Right lobe of liver (tissue), 6 donors: ENCODE measurements around the gene RNF225. TPM values are rescaled to one million over a fixed set of nuclear protein-coding genes. Genes with fewer than 3 reads are reported as not detected.

ENCODE experiments used
- ATAC-seq, 4 donors: fragments of 200-7000 bp; cut with Tn5 transposase; one replicate each; pipeline ENCODE4 v1.9.1; 2020; ENCODE audit warnings: mild to moderate bottlenecking in 4 of 4, moderate library complexity in 4 of 4
- DNase-seq, 3 donors: peaks; one replicate each; pipeline ENCODE4 v3.0.0-alpha.2; 2020
- H3K27ac ChIP-seq, 3 donors: fragments of 200-600 bp; one replicate each; pipeline ENCODE4 v1.8.0; 2022
- H3K27me3 ChIP-seq, 2 donors: fragments of 200-600 bp; one replicate each; pipeline ENCODE4 v1.8.0; 2022
- H3K36me3 ChIP-seq, 4 donors: fragments of 200-600 bp; sonication (generic) in 1 of 4; one replicate each; pipeline versions ENCODE4 v1.5.1 to v1.8.0; 2017 to 2022; ENCODE audit warnings: control low read depth in 1 of 4
- H3K4me1 ChIP-seq, 4 donors: fragments of 200-600 bp; sonication (generic) in 1 of 4; one replicate each; pipeline versions ENCODE4 v1.5.1 to v1.8.0; 2017 to 2022; ENCODE audit warnings: control low read depth in 1 of 4
- H3K4me3 ChIP-seq, 3 donors: fragments of 200-600 bp; one replicate each; pipeline ENCODE4 v1.8.0; 2022
- H3K9me3 ChIP-seq, 4 donors: fragments of 200-600 bp; sonication (generic) in 1 of 4; one replicate each; pipeline versions ENCODE4 v1.5.1 to v1.8.0; 2017 to 2022; ENCODE audit warnings: control low read depth in 1 of 4
- CTCF ChIP-seq, 4 donors: fragments of 200-600 bp in 3 of 4; fragments of 450-650 bp in 1 of 4; IDR thresholded peaks; one replicate each; pipeline versions ENCODE4 v1.5.1 to v1.8.0; 2016 to 2022; ENCODE audit warnings: antibody characterized with exemption in 4 of 4, mild to moderate bottlenecking in 2 of 4
- POLR2A ChIP-seq: fragments of 450-650 bp; IDR thresholded peaks from one replicate; pipeline ENCODE4 v1.6.1; 2017; ENCODE audit warnings: antibody characterized with exemption, mild to moderate bottlenecking
- WGBS: methylation state at CpG from one replicate; pipeline ENCODE4 v1.1.6; 2018; ENCODE audit warnings: low coverage, low lambda C conversion rate; ENCODE audit not compliant: insufficient coverage; ENCODE audit errors: missing lambda C conversion rate; 5-methylcytosine and 5-hydroxymethylcytosine counted together
- intact Hi-C, 2 donors: fragments of 100-400 bp; cut with DNase I; formaldehyde crosslinking; loops; one replicate each; pipeline versions ENCODE4 v1.11.2 to v1.14.1; 2022
- total RNA-seq, 6 experiments: library from RNA; depleted of rRNA in 2 of 6; stranded (reverse); fragments of >200 nt in 2 of 6; fragmentation: NEBNext Ultra II Directional in 3 of 6; extraction: Animal tissue kit (Norgen Biotek cat#: 25700) in 3 of 6; gene quantifications; one replicate each; pipeline versions ENCODE4 v1.1.0 to v1.2.4, GENCODE V29; 2016 to 2023
- donor health status: DM: no; HTN: yes; CAD: no.
- donor health status: DM: no; HTN: no; CAD: no.
- donor health status: DM: no; HTN: no; CAD: no.
- donor health status: DM: no; HTN: yes; CAD: no.
- donor health status: DM: no; HTN: yes; CAD: no.

The RNF225 gene
- total RNA-seq, 6 experiments from 2014 or later, result not detected

GRCh38 chr19:58398545-58398944, 3.1 kb downstream of the RNF225 start:
- no peak for DNase-seq
- Histone ChIP-seq H3K9me3 (no peaks in the 10 kb centered on the region), H3K27ac (no peak overlapping the region), H3K4me1 (peaks cover 0 to 10% (median 5%) of the 10 kb centered on the region in 4 donors), H3K4me3 (no peak overlapping the region), H3K27me3 (no peaks in the 10 kb centered on the region), H3K36me3 (peaks cover 0 to 14% (median 9%) of the 10 kb centered on the region in 4 donors)
- intact Hi-C loops, result no loop called here
- TF ChIP-seq CTCF (IDR thresholded peaks at IDR 0.05), result no peak
- no peak for TF ChIP-seq POLR2A
- ATAC-seq, result no peak
- WGBS, result 100% methylated on average over 5 of the region's 6 CpGs

GRCh38 chr19:58399903-58400302, 4.4 kb downstream of the RNF225 start:
- intact Hi-C loops, result no loop called here

GRCh38 chr19:58400316-58400915, 5.0 kb downstream of the RNF225 start:
- DNase-seq, result no peak
- intact Hi-C loops, result no loop called here
- ATAC-seq, result no peak
- TF ChIP-seq POLR2A, result no peak
- TF ChIP-seq CTCF (IDR thresholded peaks at IDR 0.05), result no peak
- Histone ChIP-seq H3K4me3 (peak overlapping the region; percentile 46 to 56 (median 49)), H3K27me3 (no peaks in the 10 kb centered on the region), H3K4me1 (peaks cover 0 to 10% (median 5%) of the 10 kb centered on the region in 4 donors), H3K27ac (no peak overlapping the region), H3K9me3 (no peaks in the 10 kb centered on the region), H3K36me3 (no peaks in the 10 kb centered on the region)
- 44% methylated on average over 14 of the region's 18 CpGs for WGBS

More at GRCh38 chr19:58399903-58400302, 4.4 kb downstream of the RNF225 start:
- H3K27me3 ChIP-seq, result no peaks in the 10 kb centered on the region
- DNase-seq (no peak), ATAC-seq (no peak)
- H3K9me3 ChIP-seq, result no peaks in the 10 kb centered on the region
- H3K4me3 ChIP-seq, result no peak overlapping the region
- WGBS, result no CpG with 5 or more reads among the region's 3 CpGs
- H3K27ac ChIP-seq, result no peak overlapping the region
- peaks cover 0 to 2% (median under 1%) of the 10 kb centered on the region in 4 donors for H3K36me3 ChIP-seq
- TF ChIP-seq CTCF (IDR thresholded peaks at IDR 0.05) (no peak), POLR2A (no peak)
- peaks cover 0 to 10% (median 5%) of the 10 kb centered on the region in 4 donors for H3K4me1 ChIP-seq

- no peaks in the 10 kb centered on the region for H3K36me3 ChIP-seq
- H3K27me3 ChIP-seq, result no peaks in the 10 kb centered on the region
- TF ChIP-seq POLR2A (peak; percentile 52), CTCF (IDR thresholded peaks at IDR 0.05) (peak in 2 of 4 donors; percentile 14 to 18)
- ATAC-seq (peak; percentile 97 to 99 (median 98)), DNase-seq (peak; percentile 99 to 100 (median 100))
- whole genome bisulfite sequencing, result 8% methylated on average over 25 of the region's 80 CpGs
- no peaks in the 10 kb centered on the region for H3K9me3 ChIP-seq
- peak overlapping the region; percentile 46 to 61 (median 56) for H3K4me3 ChIP-seq
- H3K4me1 ChIP-seq, result peaks cover 0 to 10% (median 5%) of the 10 kb centered on the region in 4 donors
- H3K27ac ChIP-seq, result no peak overlapping the region
- intact Hi-C loops, result no loop called here
Observed at GRCh38 chr19:58400916-58401839, 5.7 kb downstream of the RNF225 start.
